Measurements from ENCODE around the gene PPP1R1A.

The PPP1R1A gene

GRCh38 chr12:54588110-54588889, at the start of gene PPP1R1A:
Gene PPP1R1A (minus strand): TSS chr12:54588659. CDS start chr12:54588488, 171 bp downstream.
- no peak for DNase-seq

GRCh38 chr12:54634795-54635194, 46.3 kb upstream of the PPP1R1A start, which contains the start of gene LACRT:
Gene LACRT (minus strand): TSS chr12:54634895. CDS start chr12:54634841, 54 bp downstream.
- DNase-seq = no peak

GRCh38 chr12:54631988-54632728, 43.7 kb upstream of the PPP1R1A start:
- no peak for DNase-seq

- no peak for DNase-seq
Measured at GRCh38 chr12:54631551-54631950, 43.1 kb upstream of the PPP1R1A start.

GRCh38 chr12:54629925-54630324, 41.5 kb upstream of the PPP1R1A start:
- no peak for DNase-seq

GRCh38 chr12:54628186-54628846, 39.9 kb upstream of the PPP1R1A start:
- DNase-seq = no peak

GRCh38 chr12:54627304-54627703, 38.8 kb upstream of the PPP1R1A start:
- DNase-seq = no peak

- no peak for DNase-seq
Measured at GRCh38 chr12:54625598-54625997, 37.1 kb upstream of the PPP1R1A start.

- no peak for DNase-seq
Measured at GRCh38 chr12:54624315-54625279, 36.1 kb upstream of the PPP1R1A start.

- DNase-seq = no peak
Measured at GRCh38 chr12:54622463-54623183, 34.2 kb upstream of the PPP1R1A start.

GRCh38 chr12:54616933-54617680, 28.6 kb upstream of the PPP1R1A start:
- DNase-seq = no peak

- DNase-seq = no peak
Measured at GRCh38 chr12:54612225-54612750, 23.8 kb upstream of the PPP1R1A start.

- no peak for DNase-seq
Measured at GRCh38 chr12:54611715-54612149, 23.3 kb upstream of the PPP1R1A start.

- no peak for DNase-seq
Measured at GRCh38 chr12:54608769-54609168, 20.3 kb upstream of the PPP1R1A start.

- DNase-seq = no peak
Measured at GRCh38 chr12:54608156-54608555, 19.7 kb upstream of the PPP1R1A start.

GRCh38 chr12:54606556-54606955, 18.1 kb upstream of the PPP1R1A start:
- no peak for DNase-seq

GRCh38 chr12:54605138-54605970, 16.9 kb upstream of the PPP1R1A start:
- no peak for DNase-seq

GRCh38 chr12:54604436-54604835, 16.0 kb upstream of the PPP1R1A start:
- DNase-seq = no peak

- DNase-seq = no peak
Measured at GRCh38 chr12:54603872-54604271, 15.4 kb upstream of the PPP1R1A start.
